Fibroblast of skin of right biceps (primary cell): ENCODE measurements around the gene DAPK1.

Experiments used
- DNase-seq: peaks from one replicate; pipeline ENCODE4 v3.0.0-alpha.2; 2013

Gene DAPK1

DNA sequence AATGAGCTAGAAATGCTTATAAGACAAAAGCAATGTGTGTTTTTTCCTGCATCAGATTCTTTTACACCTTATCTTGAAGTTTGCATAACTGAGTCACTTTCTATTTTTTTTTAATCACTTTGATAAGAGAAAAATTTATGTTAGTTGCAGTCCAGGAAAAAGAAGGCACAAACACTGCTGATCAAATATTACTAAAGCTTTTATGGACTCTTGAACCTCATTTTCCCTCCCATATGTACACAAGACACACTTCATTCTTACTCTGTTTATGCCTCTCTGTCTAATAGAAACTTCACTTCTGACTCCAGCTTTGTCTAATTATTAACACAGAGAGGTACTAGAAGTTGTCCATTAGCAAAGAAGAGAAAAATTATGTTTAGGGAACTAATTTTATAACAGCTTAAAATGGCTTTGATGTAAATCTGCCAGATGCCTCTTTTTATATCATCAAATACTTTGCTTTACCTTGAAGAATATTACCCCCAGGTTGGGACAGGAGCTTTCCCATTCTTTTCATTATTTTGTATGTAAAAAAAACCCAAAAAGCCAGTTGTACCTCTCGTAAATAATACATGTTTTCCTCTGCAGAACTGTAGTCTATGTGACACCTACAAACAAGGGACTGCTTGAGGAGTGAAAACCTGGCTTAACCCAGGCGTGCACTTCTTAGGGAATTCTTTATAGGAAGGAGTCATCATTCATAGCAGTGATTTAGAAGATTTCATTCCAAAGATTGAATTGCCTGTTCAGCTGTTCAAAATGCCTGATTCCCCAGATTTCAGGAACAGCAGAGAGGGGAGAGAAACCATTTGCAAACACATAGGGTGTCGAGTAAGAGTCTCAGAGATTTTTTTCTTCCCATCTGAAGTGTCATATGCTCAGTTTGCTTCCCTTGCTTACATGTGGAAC is 72.6 kb downstream of the DAPK1 start:
- no peak for DNase-seq

DNA sequence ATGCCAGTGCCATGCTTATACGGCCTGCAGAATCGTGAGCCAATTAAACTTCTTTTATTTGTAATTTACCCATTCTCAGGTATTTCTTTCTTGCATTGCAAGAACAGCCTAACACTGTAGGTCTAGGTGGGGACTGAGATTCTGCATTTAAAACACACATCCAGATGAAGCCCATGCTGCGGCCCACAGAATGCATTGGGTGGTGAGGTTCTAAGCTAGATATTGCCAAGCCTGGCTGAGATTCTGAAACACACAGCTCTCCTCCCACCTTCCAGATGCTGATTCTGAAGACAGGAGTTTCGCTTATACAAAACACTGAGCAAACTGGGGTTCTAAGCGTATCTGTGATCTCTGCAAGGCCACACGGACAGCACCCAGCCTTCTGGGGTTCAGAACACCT is 75.1 kb downstream of the DAPK1 start:
- no peak for DNase-seq

DNA sequence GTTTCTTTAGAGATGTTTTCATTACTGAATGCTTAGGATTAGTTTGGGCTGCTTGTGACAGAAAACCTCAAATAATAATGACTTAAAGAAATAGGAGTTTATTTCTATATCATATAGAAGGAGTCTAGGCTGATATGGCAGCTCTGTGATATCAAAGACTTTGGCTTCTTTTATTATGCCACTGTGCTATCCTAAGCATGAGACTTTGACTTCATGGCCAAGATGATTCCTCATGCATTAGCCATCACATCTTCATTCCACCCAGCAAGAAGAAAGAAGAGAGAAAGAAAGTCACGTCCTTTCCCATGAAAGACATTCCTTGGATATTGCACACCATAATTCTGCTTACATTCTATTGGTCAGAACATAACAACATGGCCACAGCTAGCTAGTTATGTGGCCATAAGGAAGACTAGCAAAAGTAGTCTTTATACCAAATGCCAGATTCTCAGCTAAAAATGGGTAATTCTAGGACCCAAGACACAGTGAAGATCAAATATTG is 76.2 kb downstream of the DAPK1 start:
- DNase-seq, result peak; percentile 22

DNA sequence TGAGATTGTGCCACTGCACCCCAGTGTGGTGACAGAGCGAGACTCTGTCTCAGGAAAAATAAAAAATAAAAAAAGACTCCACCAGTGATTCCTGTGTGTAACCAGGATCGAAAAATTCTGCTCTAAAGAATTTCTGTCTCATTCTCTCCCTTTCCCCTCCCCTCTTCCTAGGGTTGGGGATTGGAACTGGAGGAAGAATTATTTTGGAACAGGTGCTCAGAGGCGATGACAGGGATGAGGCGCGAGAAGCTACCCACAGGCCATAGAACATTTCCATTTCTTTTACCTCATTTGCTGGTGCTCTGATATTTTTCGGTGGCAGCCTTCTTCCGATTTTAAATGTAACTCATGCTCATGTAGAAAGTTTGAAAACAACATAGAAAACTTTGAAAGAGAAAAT is 80.1 kb downstream of the DAPK1 start:
- DNase-seq, result no peak

DNA sequence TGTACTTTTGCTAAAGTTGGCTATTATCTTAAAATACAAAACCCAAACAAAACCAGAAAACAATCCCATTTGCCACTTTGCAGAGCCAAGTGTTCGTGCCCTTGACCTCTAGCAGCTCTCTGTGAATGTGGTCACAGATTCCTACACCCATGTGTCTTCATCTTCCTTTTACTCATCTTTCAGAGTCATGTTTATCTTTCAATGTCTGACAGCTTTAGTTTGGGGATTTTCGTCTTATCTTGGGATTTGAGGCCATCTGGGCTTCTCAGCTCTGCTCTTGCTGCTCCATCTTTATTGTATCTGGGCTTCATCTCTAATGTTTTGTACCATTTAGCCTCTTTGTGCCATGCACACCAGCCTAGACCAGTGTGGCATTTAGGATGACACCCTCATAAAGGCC is 81.0 kb downstream of the DAPK1 start:
- DNase-seq, result no peak

DNA sequence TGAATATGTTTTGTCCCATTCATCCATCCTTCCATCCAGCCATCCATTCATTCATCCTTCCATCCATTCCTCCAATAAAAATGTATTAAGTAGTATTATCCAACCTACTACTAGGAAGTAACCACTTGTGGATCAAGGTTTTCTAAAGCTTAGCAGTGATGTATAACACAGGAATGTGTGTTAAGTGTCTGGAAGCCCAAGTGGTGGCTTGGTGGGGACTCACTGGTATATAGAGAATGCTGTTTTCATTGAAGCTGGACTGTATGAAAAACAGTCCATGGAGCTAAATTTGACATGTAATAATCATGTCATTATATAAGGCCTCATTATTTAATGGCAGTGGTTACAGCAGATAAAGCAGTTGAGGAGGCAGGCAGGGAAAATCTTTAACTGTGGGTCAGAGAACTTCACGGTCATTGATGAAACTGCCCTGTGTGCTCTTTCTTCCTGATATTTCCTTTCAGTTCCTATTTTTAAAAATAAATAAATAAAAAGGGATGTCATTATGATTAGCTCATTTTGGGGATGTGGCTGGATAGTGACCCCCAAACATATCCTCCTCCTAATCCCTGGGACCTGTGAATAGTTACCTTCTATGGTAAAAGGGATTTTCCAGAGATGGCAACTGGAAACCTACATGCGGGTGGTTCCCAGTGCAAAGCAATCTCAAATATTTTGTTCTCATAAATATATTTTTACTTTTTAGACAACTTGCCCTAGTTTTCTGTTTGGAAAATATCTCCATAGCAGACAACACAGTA is 82.3 kb downstream of the DAPK1 start:
- peak; percentile 19 for DNase-seq

DNA sequence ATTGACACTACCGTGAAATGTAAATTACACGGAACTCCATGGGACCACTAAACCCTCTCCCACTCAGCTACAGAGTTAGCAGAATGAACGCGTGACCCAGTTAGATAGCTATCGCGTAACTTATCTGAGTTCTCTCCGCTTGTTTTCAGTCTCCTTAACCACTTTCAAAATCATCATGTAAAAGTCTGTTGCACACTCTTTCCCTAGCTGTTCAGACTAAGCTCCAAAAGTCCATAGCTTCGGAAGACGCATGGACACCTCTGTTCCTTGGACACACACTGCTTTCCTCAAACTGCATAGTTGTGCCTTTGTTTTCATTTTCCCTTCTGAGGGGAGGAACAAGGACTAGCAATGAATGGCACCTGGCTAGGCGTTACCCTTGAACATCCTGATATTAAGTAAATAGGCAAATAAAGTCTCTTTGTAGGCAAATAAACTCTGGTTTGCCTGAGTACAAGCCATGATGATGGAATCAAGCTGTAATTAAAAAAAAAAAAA is 83.3 kb downstream of the DAPK1 start:
- no peak for DNase-seq

DNA sequence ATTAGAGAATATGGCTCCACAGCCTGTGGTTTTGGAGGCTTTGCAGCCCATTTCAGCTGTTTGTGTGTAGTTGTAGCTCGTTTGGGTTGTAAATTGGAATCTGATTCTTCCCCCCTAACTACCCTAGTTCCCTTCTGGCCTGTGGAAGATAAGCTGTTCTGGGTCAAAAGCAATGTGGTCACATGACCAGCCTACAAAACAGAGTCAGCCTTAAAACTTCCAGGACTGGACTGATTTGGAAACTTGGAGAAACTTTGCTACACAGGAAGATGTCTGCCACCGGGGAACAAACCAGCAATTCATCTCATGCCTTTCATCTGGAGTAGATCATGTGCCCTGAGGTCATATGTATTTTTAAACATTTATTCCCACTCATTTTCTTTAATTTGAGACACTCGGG is 83.8 kb downstream of the DAPK1 start:
- DNase-seq, result peak; percentile 12

DNA sequence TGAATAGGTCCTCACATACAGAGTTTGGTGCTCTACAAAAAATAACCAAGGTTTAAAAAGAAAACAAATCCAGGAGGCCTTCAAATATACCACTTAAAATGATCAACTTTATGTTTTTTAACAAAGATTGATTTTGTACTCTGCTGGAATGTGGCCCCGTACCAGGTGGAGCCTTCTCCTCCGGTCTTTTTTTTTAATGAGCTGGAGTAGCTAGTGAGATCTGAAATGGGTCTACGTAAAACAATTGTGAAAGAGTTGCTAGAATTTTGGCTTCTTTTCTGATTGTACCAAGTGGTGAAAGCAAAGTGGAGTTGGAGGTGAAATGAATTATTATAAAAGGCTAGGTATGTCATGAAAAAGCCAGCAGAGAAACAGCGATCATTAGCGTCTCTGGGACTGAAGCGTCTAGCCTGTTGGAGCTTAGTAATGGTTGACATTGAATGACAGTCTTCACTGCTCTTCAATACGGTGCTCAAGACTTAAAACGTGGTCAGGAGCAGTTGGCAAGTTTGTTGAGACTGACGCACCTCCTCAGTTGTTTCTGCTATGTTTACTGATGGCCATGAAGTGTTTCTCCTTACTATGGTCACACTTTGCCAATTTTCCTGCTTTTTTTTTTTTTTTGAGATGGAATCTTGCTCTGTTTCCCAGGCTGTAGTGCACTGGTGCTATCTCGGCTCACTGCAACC is 84.4 kb downstream of the DAPK1 start:
- no peak for DNase-seq

DNA sequence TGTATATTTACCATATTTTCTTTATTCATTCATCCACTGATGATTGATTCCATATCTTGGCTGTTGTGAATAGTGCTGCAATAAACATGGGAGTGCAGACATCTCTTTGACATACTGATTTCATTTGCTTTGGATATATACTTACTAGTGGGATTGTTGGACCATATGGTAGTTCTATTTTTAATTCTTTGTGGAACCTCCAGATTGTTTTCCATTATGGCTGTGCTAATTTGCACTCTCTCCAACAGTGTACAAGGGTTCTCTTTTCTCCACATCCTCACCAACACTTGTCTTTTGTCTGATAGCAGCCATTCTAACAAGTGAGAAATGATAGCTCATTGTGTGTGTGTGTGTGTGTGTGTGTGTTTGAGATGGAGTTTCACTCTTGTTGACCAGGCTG is 86.7 kb downstream of the DAPK1 start:
- DNase-seq, result no peak

DNA sequence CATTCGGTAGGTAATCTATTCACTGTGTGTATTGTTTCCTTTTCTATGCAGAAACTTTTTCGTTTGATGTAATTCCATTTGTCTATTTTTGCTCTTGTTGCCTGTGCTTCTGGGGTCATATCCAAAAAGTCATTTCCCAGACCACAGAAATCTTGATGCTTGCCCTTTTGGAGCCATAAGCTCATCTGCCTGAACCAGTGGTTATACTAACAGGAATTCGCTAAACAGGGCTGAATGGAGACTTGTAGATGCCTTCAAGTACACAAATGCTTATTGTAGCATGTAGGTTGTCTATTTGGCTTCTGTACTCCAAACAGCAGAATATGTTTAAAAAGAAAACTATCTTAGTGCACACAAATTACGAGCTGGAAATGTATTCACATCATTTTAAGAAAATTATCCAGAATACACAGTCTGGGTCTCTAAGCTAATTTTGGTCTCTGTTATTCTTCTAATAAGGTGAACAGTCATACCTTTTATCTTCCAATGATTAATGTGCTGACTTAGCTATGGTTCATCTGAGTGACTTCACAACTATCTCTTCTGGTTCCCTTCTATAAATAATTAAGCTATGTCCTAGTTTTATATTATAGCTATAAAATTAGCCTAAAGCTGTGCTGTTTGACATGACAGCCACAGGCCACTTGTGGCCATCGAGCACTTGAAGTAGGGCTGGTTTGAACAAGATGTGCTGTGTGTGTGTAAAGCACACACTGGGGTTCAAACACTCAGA is 87.6 kb downstream of the DAPK1 start:
- DNase-seq, result no peak

DNA sequence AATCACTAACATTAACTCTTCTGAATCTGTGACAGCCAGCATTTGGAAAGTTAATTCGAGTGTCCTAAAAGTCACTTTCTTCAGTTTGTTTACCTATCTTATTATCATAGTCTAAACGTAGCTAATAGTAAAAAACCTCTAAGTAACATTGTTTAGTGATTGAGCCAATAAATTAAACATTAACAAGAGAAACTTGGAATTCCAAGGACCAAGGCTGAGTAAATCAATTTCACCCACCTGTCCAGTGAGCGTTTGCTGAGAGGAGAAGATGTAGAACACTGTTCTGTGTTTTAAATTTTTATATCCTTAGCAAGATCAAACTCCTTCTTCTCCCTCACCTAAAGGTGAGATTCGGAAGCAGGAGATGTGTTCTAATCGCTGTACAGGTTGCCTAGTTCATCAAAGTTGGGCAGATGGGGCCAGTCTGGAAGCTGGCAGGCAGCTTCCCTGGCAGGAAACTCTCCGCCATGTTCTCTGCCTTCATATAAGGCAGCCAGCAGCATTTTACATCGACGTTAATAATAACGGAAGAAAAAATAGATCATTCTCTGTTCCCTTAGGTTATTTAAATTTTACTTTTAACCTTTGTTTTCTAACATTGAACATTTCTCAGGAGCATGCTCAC is 89.2 kb downstream of the DAPK1 start:
- no peak for DNase-seq

DNA sequence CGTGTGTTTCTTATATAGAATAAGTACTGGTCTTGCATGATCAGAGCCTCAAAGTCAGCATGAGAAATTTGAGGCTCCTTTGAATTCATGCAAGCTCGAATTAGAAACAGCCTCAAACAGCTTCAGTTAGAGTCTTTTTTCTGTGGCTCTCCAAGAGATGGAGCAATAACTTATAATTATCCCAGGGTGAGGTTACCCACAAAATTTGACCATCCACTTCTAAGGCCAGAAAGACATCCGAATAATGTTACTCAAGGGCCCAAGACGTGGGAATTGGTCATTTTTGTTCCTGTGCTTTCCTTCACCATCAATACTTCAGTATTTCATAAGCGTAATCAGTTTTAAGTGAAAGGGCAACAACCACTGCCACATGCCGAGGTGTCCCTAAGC is 89.7 kb downstream of the DAPK1 start:
- no peak for DNase-seq

DNA sequence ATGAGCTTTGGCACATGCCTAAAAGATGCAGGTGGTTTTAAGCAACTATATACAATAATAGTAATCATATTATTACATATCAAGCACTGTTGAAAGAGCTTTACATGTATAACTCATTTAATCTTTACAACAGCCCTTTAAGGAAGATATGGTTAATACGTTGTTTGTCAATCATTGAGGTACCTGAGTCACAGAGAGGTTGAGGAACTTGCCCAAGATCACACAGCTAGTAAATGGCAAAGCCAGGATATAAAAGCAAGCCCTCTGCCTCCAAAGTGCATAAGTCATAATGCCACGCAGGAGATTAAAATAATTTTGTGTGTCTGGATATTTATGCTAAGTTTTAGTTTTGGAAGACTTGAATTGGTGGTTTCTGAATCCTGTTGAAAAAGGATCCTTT is 90.2 kb downstream of the DAPK1 start:
- DNase-seq, result no peak

DNA sequence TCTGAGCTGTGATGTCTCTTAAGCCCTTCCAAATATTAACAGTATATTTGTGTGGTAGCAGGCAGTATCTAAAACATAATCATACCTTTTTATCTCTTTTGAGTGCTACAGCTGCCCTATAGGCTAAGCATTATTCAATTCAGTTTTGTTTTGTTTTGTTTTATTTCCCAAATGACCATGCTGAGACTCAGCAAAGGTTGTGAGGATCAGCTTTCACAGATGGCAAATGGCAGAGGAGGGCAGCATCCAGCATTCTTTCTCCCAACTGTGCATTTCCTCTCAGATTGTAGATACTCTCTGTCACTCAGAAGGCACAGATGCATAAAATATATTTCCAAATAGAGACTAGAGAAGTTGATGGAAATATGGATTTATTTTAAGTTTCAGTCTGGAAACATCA is 90.7 kb downstream of the DAPK1 start:
- no peak for DNase-seq

DNA sequence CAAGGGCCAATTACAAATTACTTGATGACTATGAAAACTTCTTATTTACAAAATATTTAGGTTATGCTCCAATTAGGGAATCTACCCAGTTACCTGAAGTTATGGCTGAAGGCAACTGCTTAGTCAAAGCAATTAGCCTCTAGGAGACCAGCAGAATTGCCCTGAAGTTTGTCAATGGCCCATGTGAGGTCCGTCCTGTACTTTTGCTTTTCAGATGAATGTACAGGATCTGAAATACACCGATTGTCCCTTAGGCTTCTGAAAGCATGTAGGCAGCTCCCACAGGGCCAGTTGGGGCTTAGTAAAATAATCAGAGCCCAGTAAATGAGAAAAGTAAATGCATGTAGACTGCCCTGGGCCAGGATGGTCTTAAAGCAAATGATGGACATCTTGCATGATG is 93.3 kb downstream of the DAPK1 start:
- no peak for DNase-seq

DNA sequence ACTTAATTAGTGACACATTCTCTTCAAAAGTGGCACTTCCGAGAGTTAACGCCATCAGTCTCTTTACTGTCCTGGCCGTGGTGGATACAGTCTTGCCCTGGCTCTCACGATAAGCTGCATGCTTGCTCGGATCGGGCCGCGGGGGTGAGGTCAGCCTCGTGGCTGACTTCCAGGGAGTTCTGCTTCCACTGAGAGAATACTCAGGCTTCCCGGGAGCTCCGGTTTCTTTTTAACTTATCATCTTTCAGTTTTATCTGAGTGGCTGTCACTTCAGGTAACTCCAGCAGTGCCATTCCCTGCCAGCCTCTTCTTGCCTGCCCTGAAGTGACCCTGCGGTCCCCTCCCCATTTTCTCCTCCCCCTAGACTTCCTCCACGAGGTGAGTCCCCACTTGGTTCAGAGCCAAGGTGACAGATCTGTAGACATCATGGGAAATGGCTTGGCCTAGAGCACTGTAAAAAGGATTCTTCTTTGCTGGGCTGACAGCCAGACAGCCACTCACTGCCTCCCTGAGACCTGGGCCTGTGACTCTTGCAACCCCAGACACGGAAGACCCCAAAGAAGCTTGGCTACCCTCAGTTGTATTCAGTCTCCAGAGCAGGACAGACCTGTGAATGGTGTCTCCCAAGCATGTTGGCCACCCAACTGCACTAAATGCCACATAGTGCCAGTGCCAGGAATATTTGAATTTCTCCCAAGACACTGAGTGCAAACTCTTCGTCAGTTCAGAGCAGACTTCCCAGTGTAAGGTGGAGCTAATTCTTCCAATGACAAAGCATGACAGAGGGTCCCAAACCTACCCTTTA is 95.1 kb downstream of the DAPK1 start:
- peak; percentile 44 for DNase-seq

DNA sequence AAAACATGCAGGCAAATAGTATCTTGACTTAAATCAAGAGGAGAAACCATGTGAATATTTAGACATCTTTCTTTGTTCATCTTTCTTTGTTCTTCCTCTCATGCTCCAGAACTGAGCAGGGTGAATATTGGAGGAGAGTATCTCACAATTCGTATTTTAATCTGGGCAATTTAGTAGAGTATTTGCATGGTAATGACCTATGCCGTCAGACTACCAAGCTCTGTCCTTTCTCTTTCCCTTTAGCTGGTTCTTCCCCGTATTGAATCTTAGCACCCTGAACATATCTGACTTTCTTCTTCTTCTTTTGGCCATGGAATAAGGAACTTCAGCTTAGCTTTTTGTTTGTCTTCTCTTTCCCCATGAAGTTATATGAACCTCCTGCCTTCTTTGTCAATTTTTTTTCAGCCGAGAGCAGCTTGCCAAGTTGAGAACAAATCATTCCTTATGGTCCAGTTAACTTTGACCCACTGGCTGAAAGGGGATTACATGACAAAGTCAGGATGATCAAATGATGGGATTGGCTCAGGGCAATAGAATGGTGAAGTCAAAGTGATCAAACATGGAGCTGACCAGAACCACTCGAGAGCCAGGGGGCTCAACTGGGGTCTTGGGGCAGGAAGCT is 95.8 kb downstream of the DAPK1 start:
- no peak for DNase-seq

DNA sequence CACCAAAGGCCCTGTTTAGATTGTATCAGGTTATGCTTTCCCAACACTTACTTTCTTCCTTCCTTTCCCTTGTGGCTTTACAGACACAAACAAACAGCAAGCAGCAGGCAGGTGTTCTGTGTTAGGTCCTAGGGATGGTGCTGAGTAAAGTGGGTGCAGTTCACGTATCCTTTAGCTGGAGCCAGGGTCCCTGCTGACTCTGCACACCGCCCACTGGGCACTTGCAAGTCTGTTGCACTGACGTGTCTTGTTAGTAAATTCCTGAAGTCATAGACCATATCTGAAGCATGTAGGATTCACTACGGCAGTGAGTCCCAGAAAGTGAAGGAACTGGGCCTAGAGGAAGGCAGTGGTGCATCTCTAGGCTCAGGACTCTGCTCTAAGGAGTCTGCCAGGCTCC is 96.5 kb downstream of the DAPK1 start:
- DNase-seq, result peak; percentile 46

DNA sequence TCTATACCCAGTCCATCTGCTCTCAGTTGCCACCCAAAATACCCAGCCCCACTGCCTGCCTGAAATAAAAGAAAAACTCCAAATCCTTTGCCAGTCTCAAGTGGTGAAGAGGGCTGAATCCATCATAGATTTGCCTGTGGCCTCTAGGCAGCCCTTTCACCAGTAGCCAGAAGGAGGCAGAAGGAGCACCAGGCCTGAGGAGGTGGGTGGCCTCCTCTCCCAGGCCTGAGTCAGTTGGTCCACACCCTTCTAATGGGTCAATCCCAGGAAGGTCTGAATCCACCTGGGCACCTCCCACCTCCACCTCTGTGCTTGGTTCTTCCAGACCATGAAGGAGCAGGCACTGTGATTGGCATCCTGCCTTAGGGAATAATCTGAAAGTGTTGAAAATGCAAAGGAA is 97.0 kb downstream of the DAPK1 start:
- DNase-seq, result no peak

DNA sequence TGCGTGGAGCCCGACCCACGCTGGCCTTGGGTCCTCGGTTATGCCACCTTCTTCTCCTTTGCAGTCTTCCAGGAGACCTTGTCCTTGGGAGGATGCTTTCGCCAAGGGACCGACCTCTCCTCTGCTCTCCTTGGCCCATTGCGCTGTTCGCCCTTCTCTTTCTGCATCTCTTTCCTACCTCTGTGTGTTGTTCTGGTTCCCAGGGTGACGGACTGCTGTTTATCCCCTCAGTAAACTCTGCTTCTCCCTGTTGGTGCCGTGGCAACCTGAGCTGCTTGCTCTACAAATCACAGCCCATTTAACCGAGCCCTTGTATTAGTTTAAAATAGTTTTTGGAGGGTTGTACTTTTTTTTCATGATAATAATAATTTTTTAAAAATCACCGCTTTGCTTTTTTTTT is 97.9 kb downstream of the DAPK1 start:
- DNase-seq, result no peak
